SK-N-SH (cell line): ENCODE results near the gene MINDY3. TPM values are rescaled to one million over a fixed set of nuclear protein-coding genes. Genes with fewer than 3 reads are reported as not detected.

Experiments used
- CTCF ChIA-PET: fragments of 300-600, 350-600 bp; formaldehyde crosslinking; extraction: SDS; loops from one replicate; lab custom pipeline; 2021; lab: Yijun Ruan, JAX
- POLR2A ChIA-PET: fragments of 350-600 bp; sonication (Branson Sonifier 250); formaldehyde crosslinking; extraction: SDS; loops from one replicate; lab custom pipeline; 2020; ENCODE audit warnings: antibody characterized with exemption, inconsistent platforms; lab: Yijun Ruan, JAX
- DNase-seq: peaks from one replicate; pipeline ENCODE4 v3.0.0; 2012
- H2AFZ ChIP-seq: fragments of 200-600 bp; sonication (generic); 2 replicates; pipeline ENCODE4 v1.8.1; 2016; ENCODE audit warnings: antibody characterized with exemption, mild to moderate bottlenecking, low read depth
- H3F3A ChIP-seq: fragments of 200-600 bp; sonication (generic); replicated peaks from 2 replicates; pipeline ENCODE3; 2016; ENCODE audit warnings: antibody characterized with exemption, mild to moderate bottlenecking; ENCODE audit not compliant: insufficient read depth
- H3K27ac ChIP-seq, 2 experiments: fragments of 200-500 bp in 1 of 2; fragments of 200-600 bp in 1 of 2; sonication (Bioruptor generic) in 1 of 2; sonication (generic), shearing (Covaris generic) in 1 of 2; 2 replicates each; pipeline versions ENCODE4 v1.5.1 to v1.6.1; 2014 to 2016; ENCODE audit warnings: low read depth in 2 of 2, inconsistent platforms in 1 of 2, low read length in 1 of 2, mild to moderate bottlenecking in 1 of 2, mixed read lengths in 1 of 2
- H3K27me3 ChIP-seq: fragments of 200-600 bp; sonication (generic), shearing (Covaris generic); 2 replicates; pipeline ENCODE4 v1.6.1; 2016; ENCODE audit warnings: mixed run types; ENCODE audit not compliant: insufficient read depth
- H3K36me3 ChIP-seq, 2 experiments: fragments of 200-500 bp in 1 of 2; fragments of 200-600 bp in 1 of 2; sonication (Bioruptor generic) in 1 of 2; sonication (generic) in 1 of 2; replicated peaks in 1 of 2; 2 replicates each; pipeline versions ENCODE3 to v1.5.1; 2014 to 2016; ENCODE audit warnings: low read length in 1 of 2, mild to moderate bottlenecking in 1 of 2; ENCODE audit not compliant: insufficient read depth in 2 of 2, control insufficient read depth in 1 of 2
- H3K4me1 ChIP-seq, 2 experiments: fragments of 200-500 bp in 1 of 2; fragments of 200-600 bp in 1 of 2; sonication (Bioruptor generic) in 1 of 2; sonication (generic), shearing (Covaris generic) in 1 of 2; 2 replicates each; pipeline versions ENCODE4 v1.5.1 to v1.6.1; 2014 to 2016; ENCODE audit warnings: low read depth in 1 of 2, low read length in 1 of 2, mixed run types in 1 of 2; ENCODE audit not compliant: insufficient read depth in 2 of 2, control insufficient read depth in 1 of 2
- H3K4me2 ChIP-seq: fragments of 200-600 bp; sonication (generic), shearing (Covaris generic); 2 replicates; pipeline ENCODE4 v1.6.1; 2017; ENCODE audit warnings: mixed run types
- H3K4me3 ChIP-seq, 2 experiments: fragments of 200-500 bp in 1 of 2; fragments of 200-600 bp in 1 of 2; sonication (Bioruptor generic) in 1 of 2; sonication (generic), shearing (Covaris generic) in 1 of 2; 2 replicates each; pipeline versions ENCODE4 v1.5.1 to v1.8.1; 2014 to 2016; ENCODE audit warnings: low read depth in 2 of 2, inconsistent platforms in 1 of 2, low read length in 1 of 2, mild to moderate bottlenecking in 1 of 2, mixed read lengths in 1 of 2, moderate library complexity in 1 of 2
- H3K79me2 ChIP-seq: fragments of 200-600 bp; sonication (generic); 2 replicates; pipeline ENCODE4 v1.8.1; 2017; ENCODE audit warnings: mild to moderate bottlenecking; ENCODE audit not compliant: insufficient read depth
- H3K9ac ChIP-seq: fragments of 200-600 bp; sonication (generic); 2 replicates; pipeline ENCODE4 v1.6.1; 2017; ENCODE audit warnings: mixed run types
- H3K9me2 ChIP-seq: fragments of 200-600 bp; sonication (generic); 2 replicates; pipeline ENCODE4 v1.6.1; 2017; ENCODE audit warnings: mixed run types
- H3K9me3 ChIP-seq: fragments of 200-600 bp; sonication (generic); 2 replicates; pipeline ENCODE4 v1.6.1; 2017; ENCODE audit warnings: mixed run types, mild to moderate bottlenecking, moderate library complexity
- H4K20me1 ChIP-seq: fragments of 200-600 bp; sonication (generic); 2 replicates; pipeline ENCODE4 v1.6.1; 2017; ENCODE audit warnings: mild to moderate bottlenecking, mixed run types; ENCODE audit not compliant: insufficient read depth
- FOXJ3 ChIP-seq: sonication (generic); formaldehyde crosslinking; IDR thresholded peaks from 2 replicates; pipeline ENCODE4 v1.5.1; 2020; ENCODE audit warnings: mild to moderate bottlenecking, missing genetic modification reagents
- FOXM1 ChIP-seq: IDR thresholded peaks from 2 replicates; pipeline ENCODE4 v1.4.0; 2012; ENCODE audit warnings: low read depth, mild to moderate bottlenecking
- MEF2A ChIP-seq: IDR thresholded peaks from 2 replicates; pipeline ENCODE4 v1.4.0; 2012; ENCODE audit warnings: low read depth, borderline replicate concordance
- NFIC ChIP-seq: IDR thresholded peaks from 2 replicates; pipeline ENCODE4 v1.4.0; 2012; ENCODE audit warnings: borderline replicate concordance
- PBX3 ChIP-seq: IDR thresholded peaks from 2 replicates; pipeline ENCODE4; 2012
- RAD21 ChIP-seq: IDR thresholded peaks from 2 replicates; pipeline ENCODE4 v1.6.1; 2012; ENCODE audit warnings: mild to moderate bottlenecking, low read length
- REST ChIP-seq: IDR thresholded peaks from 2 replicates; pipeline ENCODE4 v1.6.1; 2012; ENCODE audit warnings: mild to moderate bottlenecking, low read depth, low read length, moderate library complexity
- RFX5 ChIP-seq: IDR thresholded peaks from 2 replicates; pipeline ENCODE4 v1.6.1; 2012; ENCODE audit warnings: mild to moderate bottlenecking, improper control_type of control experiment, low read length
- RXRA ChIP-seq: IDR thresholded peaks from 2 replicates; pipeline ENCODE4 v1.4.0; 2012; ENCODE audit warnings: low read depth, mild to moderate bottlenecking, borderline replicate concordance
- TAF1 ChIP-seq: IDR thresholded peaks from 2 replicates; pipeline ENCODE4 v1.6.1; 2012; ENCODE audit warnings: low read depth, mild to moderate bottlenecking, low read length, moderate library complexity, borderline replicate concordance
- TCF12 ChIP-seq: IDR thresholded peaks from 2 replicates; pipeline ENCODE4 v1.4.0; 2012
- WGBS: methylation state at CpG from one replicate; pipeline ENCODE4 v1.1.6; 2017; ENCODE audit warnings: low lambda C conversion rate; 5-methylcytosine and 5-hydroxymethylcytosine counted together
- polyA plus RNA-seq, 3 experiments: library from polyadenylated mRNA; depleted of rRNA; stranded (reverse); fragments of >200 nt; gene quantifications; 2 replicates each; pipeline ENCODE4 v1.2.3, GENCODE V29; 2012

MINDY3 gene
- polyA plus RNA-seq, 1 of the 3 experiments (the other 2 are of a cell fraction), result 9.5 TPM

- TF ChIP-seq PBX3 (no peak), REST (no peak)
Measured at GRCh38 chr10:15865304-15865703, 5.0 kb upstream of the MINDY3 start (continued).

- Histone ChIP-seq H3K4me3 (no peak overlapping the region), H3F3A (no peaks in the 10 kb centered on the region), H3K27ac (no peak overlapping the region), H3K4me1 (peaks cover 0 to 2% of the 10 kb centered on the region in 2 experiments; a peak in 2 of 4 replicates), H3K36me3 (no peaks in the 10 kb centered on the region), H4K20me1 (no peaks in the 10 kb centered on the region), H3K9me2 (peaks cover 3% of the 10 kb centered on the region; the same call in 1 of the 2 replicates), H3K9me3 (no peaks in the 10 kb centered on the region), H3K79me2 (peaks cover 8% of the 10 kb centered on the region), H3K4me2 (no peak overlapping the region), H3K9ac (no peak overlapping the region), H2AFZ (no peak overlapping the region; the same call in 1 of the 2 replicates), H3K27me3 (peaks cover 8% of the 10 kb centered on the region)
- CTCF ChIA-PET, result no interaction called here
- no peak for TF ChIP-seq TCF12
- TF ChIP-seq MEF2A, result no peak
- no peak for TF ChIP-seq TAF1
- no peak for TF ChIP-seq NFIC
- no peak for TF ChIP-seq FOXJ3 (CRISPR knock-in tag)
- TF ChIP-seq RFX5, result no peak
- TF ChIP-seq PBX3, result no peak
- TF ChIP-seq RXRA, result no peak
- TF ChIP-seq FOXM1, result no peak
- TF ChIP-seq RAD21, result no peak
- 45% methylated on average over 2 of the region's 2 CpGs for WGBS
- POLR2A ChIA-PET, result no interaction called here
- DNase-seq, result no peak
Measured at GRCh38 chr10:15864419-15864818, 4.1 kb upstream of the MINDY3 start.
